ENCODE data around the gene PCSK4.

DNA sequence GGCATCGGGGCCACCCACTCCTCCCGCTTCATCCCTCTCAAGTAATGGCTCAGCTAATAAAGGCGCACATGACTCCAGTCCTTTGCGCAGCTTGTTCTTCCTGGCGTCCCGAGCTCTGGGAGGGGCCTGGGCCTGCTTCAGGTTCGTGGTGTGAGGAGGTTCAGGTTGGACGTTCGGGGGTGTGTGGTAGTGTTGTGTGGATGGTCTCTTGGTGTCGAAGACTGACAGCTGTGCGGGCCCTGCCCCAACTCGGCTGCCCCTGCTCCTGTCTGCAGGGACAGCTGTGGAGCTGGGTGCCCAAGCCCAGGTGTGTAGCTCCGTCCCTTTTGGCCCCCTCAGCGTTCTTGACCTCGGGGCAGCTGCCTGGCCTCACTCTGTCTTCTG, 49.7 kb downstream of the PCSK4 start:
- TF ChIP-seq POLR2A (IDR thresholded peaks at IDR 0.05; ENCODE audit: low read length): no peak
- no peak for TF ChIP-seq GATA1 (IDR thresholded peaks at IDR 0.05; ENCODE audit: low read depth, low read length)

All from erythroblast (primary cell).